Measurements from ENCODE around the gene TBC1D7.

DNA sequence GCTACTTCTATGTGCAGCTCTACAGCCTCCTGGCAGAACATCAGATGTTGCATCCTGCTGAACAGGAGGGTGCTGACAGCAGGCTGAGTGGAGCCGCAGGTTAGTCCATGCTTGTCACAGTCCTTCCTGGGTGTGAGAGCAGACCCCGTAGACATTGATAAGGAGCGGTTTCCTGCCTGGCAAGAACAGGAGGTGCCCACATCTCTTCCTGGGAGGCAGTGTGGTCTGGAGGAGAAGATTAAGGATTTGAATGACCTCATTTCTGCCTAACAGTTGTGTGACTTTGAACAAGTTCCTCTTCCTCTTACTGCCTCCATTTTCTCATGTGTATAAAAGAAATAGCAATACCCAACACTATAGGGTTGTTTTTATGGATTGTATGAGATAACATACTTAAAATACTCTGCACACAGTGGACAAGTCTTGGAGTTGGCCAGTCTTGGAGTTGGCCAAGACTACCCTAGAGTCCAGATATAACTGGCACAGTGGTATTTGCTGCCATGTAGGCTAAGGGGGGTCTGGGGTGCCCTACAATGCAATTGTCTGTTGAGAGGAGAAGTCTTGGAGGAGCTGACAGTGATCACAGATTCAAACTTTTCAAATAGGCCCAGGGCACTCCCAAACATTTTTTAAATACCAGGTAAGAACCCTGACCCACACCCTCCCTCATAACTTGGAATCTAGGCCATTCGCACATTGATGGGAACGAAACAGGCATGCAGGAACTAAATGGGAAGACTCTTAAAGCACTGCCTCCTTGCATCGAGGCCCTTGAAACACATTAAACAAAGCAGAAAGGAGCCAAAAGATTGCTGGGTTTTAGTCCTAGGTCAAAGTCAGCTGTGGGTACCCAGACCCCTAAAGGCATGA lies 32.6 kb upstream of the TBC1D7 start:
- TF ChIP-seq, protein P1, sequence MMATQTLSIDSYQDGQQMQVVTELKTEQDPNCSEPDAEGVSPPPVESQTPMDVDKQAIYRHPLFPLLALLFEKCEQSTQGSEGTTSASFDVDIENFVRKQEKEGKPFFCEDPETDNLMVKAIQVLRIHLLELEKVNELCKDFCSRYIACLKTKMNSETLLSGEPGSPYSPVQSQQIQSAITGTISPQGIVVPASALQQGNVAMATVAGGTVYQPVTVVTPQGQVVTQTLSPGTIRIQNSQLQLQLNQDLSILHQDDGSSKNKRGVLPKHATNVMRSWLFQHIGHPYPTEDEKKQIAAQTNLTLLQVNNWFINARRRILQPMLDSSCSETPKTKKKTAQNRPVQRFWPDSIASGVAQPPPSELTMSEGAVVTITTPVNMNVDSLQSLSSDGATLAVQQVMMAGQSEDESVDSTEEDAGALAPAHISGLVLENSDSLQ (IDR thresholded peaks at IDR 0.05), result no peak
- TF ChIP-seq TARDBP (IDR thresholded peaks at IDR 0.05) (no peak), LEF1 (IDR thresholded peaks at IDR 0.05; ENCODE audit: borderline replicate concordance) (no peak), ZNF384 (IDR thresholded peaks at IDR 0.05) (no peak), SUZ12 (IDR thresholded peaks at IDR 0.05) (no peak), BHLHE40 (IDR thresholded peaks at IDR 0.05; ENCODE audit: borderline replicate concordance) (no peak), L3MBTL2 (conservative IDR thresholded peaks at IDR 0.05) (no peak), CTBP1 (IDR thresholded peaks at IDR 0.05; ENCODE audit: borderline replicate concordance) (no peak), FOXK2 (IDR thresholded peaks at IDR 0.05) (no peak)
